ENCODE results near the gene ASPRV1.

GRCh38 chr2:69959425-69959824, 2.0 kb downstream of the ASPRV1 start:
- TF ChIP-seq, protein P1, sequence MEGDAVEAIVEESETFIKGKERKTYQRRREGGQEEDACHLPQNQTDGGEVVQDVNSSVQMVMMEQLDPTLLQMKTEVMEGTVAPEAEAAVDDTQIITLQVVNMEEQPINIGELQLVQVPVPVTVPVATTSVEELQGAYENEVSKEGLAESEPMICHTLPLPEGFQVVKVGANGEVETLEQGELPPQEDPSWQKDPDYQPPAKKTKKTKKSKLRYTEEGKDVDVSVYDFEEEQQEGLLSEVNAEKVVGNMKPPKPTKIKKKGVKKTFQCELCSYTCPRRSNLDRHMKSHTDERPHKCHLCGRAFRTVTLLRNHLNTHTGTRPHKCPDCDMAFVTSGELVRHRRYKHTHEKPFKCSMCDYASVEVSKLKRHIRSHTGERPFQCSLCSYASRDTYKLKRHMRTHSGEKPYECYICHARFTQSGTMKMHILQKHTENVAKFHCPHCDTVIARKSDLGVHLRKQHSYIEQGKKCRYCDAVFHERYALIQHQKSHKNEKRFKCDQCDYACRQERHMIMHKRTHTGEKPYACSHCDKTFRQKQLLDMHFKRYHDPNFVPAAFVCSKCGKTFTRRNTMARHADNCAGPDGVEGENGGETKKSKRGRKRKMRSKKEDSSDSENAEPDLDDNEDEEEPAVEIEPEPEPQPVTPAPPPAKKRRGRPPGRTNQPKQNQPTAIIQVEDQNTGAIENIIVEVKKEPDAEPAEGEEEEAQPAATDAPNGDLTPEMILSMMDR (IDR thresholded peaks at IDR 0.05) = no peak
- no peak for TF ChIP-seq POLR2A (IDR thresholded peaks at IDR 0.05)
